Measurements from ENCODE around the gene SLC6A20.

SLC6A20 gene

DNA sequence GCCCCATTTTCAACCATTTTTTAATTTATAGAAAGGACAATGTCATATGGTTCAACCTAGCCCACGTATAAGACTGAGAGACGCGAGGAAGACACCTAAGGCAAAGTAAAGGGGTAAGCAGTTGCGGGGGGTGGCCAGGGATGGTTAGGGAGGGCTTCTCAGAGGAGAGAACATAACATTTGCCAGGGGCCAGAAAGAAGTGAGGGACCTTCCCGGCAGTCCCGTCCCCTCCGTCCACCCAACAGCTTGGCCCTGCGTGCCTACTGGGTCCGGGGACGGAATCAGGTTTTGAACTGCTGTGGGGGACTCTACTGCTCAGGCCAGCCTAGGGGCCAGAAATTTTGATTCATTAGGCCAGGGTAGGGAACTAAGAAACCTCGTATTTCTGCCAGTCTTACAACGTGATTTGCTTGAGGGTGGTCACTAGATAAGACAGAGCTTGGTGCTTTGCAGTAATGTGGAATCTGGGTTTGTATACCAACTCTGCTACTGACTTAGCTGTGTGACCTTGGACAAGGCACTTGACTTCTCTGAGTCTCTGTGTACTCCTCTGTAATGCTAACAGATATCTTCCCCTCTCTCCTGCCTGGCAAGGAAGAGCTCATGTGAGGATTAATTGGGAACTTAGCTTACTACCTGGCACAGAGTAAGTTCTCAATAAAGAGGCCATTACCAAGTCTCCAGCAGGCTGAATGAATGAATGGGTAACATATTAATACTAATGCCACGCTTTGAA, 734 bp upstream of the SLC6A20 start:
- WGBS, result 63% methylated on average over 12 of the region's 13 CpGs
- H2AFZ ChIP-seq (ENCODE audit: low read depth, low read length), result no peak overlapping the region

DNA sequence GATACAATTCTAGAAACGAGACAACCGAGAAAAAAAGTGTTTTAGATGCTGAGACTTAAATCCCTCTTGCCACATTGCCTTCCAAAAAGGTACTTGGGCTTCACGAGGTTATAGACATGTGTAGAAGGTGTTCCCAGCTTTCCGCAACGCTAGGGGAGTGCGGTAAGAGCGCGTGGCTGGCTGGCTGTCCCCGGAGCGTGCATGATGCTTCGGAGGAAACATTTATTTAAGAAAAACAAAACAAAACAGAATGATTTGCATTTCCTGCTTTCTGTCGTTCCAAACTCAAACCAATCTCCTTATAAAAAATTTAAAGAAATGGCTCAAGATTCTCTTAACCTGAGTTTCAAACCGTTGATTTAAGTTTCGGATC, 841 bp downstream of the SLC6A20 start:
- H3K9ac ChIP-seq (ENCODE audit: low read length), result peak overlapping the region; percentile 35
- H3K14ac ChIP-seq (ENCODE audit: low read length in 2 of 2), result no peak overlapping the region
- no peak overlapping the region for H4K91ac ChIP-seq (ENCODE audit: low read length)
- no peak overlapping the region for H2BK15ac ChIP-seq (ENCODE audit: low read depth, poor library complexity, severe bottlenecking)
- H3K23ac ChIP-seq (ENCODE audit: low read length in 2 of 2), result no peak overlapping the region
- no peak overlapping the region for H2BK12ac ChIP-seq (ENCODE audit: low read length in 2 of 2)
- H3K4me2 ChIP-seq (ENCODE audit: low read length, poor library complexity, severe bottlenecking), result no peak overlapping the region
- no peak overlapping the region for H2AFZ ChIP-seq (ENCODE audit: low read depth, low read length)
- H3K36me3 ChIP-seq (ENCODE audit: control insufficient read depth in 1 of 2, insufficient read depth in 2 of 2, low read depth in 1 of 2, low read length in 2 of 2), result peaks cover 0 to 2% of the 10 kb centered on the region in 2 experiments
- no peak overlapping the region for H3K4ac ChIP-seq (ENCODE audit: low read depth in 1 of 2, low read length in 2 of 2)
- no peak overlapping the region for H2BK5ac ChIP-seq (ENCODE audit: low read depth, low read length, poor library complexity, severe bottlenecking)
- peak; percentile 37 for DNase-seq
- peaks cover 84 to 91% of the 10 kb centered on the region in 2 experiments for H3K27me3 ChIP-seq (ENCODE audit: control insufficient read depth in 1 of 2, insufficient read depth in 1 of 2, low read length in 2 of 2)
- WGBS, result 19% methylated on average over 14 of the region's 14 CpGs
- no peak overlapping the region for H4K8ac ChIP-seq (ENCODE audit: low read length)
- peaks cover 1% of the 10 kb centered on the region for H3K9me3 ChIP-seq (ENCODE audit: control insufficient read depth, low read length)
- H2AK5ac ChIP-seq (ENCODE audit: low read length, severe bottlenecking), result no peak overlapping the region
- H3K4me1 ChIP-seq (ENCODE audit: control insufficient read depth, insufficient read depth, low read depth, low read length), result peaks cover 10% of the 10 kb centered on the region
- H3K4me3 ChIP-seq (ENCODE audit: insufficient read depth in 1 of 2, low read depth in 1 of 2, low read length in 2 of 2), result peak overlapping the region in 1 of 2 experiments; percentile 72
- H2BK120ac ChIP-seq (ENCODE audit: low read depth, low read length), result no peak overlapping the region
- no peaks in the 10 kb centered on the region for H3K79me1 ChIP-seq (replicated peaks; ENCODE audit: low read length, poor library complexity, severe bottlenecking)
- no peak overlapping the region for H3K18ac ChIP-seq (ENCODE audit: low read depth in 1 of 2, low read length in 2 of 2)
- no peak overlapping the region for H3K27ac ChIP-seq (ENCODE audit: low read length, poor library complexity, severe bottlenecking)

More for the DNA sequence above, 734 bp upstream of the SLC6A20 start:
- Histone ChIP-seq H3K23ac (ENCODE audit: low read length in 2 of 2) (no peak overlapping the region), H3K14ac (ENCODE audit: low read length in 2 of 2) (no peak overlapping the region), H3K79me1 (replicated peaks; ENCODE audit: low read length, poor library complexity, severe bottlenecking) (no peaks in the 10 kb centered on the region), H2BK12ac (ENCODE audit: low read length in 2 of 2) (no peak overlapping the region), H4K8ac (ENCODE audit: low read length) (no peak overlapping the region), H3K9me3 (ENCODE audit: control insufficient read depth, low read length) (no peaks in the 10 kb centered on the region), H2BK120ac (ENCODE audit: low read depth, low read length) (no peak overlapping the region), H3K36me3 (ENCODE audit: control insufficient read depth in 1 of 2, insufficient read depth in 2 of 2, low read depth in 1 of 2, low read length in 2 of 2) (peaks cover 0 to 2% of the 10 kb centered on the region in 2 experiments), H3K18ac (ENCODE audit: low read depth in 1 of 2, low read length in 2 of 2) (no peak overlapping the region), H3K27ac (ENCODE audit: low read length, poor library complexity, severe bottlenecking) (no peak overlapping the region), H2AK5ac (ENCODE audit: low read length, severe bottlenecking) (no peak overlapping the region), H3K4me2 (ENCODE audit: low read length, poor library complexity, severe bottlenecking) (no peak overlapping the region), H3K27me3 (ENCODE audit: control insufficient read depth in 1 of 2, insufficient read depth in 1 of 2, low read length in 2 of 2) (peaks cover 69 to 81% of the 10 kb centered on the region in 2 experiments), H3K4me1 (ENCODE audit: control insufficient read depth, insufficient read depth, low read depth, low read length) (peaks cover 10% of the 10 kb centered on the region), H3K4me3 (ENCODE audit: insufficient read depth in 1 of 2, low read depth in 1 of 2, low read length in 2 of 2) (peak overlapping the region in 1 of 2 experiments; percentile 72), H3K9ac (ENCODE audit: low read length) (no peak overlapping the region), H4K91ac (ENCODE audit: low read length) (no peak overlapping the region), H2BK5ac (ENCODE audit: low read depth, low read length, poor library complexity, severe bottlenecking) (no peak overlapping the region), H2BK15ac (ENCODE audit: low read depth, poor library complexity, severe bottlenecking) (no peak overlapping the region), H3K4ac (ENCODE audit: low read depth in 1 of 2, low read length in 2 of 2) (no peak overlapping the region)
- no peak for DNase-seq

DNA sequence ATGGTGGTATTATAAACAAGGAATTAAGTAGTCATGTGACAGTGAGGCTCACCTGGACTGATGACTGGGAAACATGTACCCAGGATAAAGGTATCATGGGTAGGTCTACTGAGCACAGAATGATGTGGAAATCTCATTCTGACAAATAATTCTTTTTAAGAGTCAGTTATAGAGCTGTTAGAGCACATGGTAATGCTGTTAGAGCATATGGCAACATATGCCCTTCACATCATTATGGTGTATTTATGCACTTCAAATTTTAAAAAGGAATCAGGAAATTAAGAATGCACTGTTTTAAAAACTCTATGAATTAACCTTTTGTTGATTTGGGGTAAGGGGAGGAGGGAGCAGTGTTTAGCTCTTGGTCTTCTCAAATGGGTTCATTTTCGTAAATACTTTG, 1.7 kb downstream of the SLC6A20 start:
- no peak overlapping the region for H3K9ac ChIP-seq (ENCODE audit: low read length)
- no peak overlapping the region for H2BK12ac ChIP-seq (ENCODE audit: low read length in 2 of 2)
- H3K79me1 ChIP-seq (replicated peaks; ENCODE audit: low read length, poor library complexity, severe bottlenecking), result no peaks in the 10 kb centered on the region
- no peak overlapping the region for H2BK15ac ChIP-seq (ENCODE audit: low read depth, poor library complexity, severe bottlenecking)
- no peak overlapping the region for H3K4me3 ChIP-seq (ENCODE audit: insufficient read depth in 1 of 2, low read depth in 1 of 2, low read length in 2 of 2)
- peaks cover 9% of the 10 kb centered on the region for H3K9me3 ChIP-seq (ENCODE audit: control insufficient read depth, low read length)
- H4K8ac ChIP-seq (ENCODE audit: low read length), result no peak overlapping the region
- peaks cover 0 to 2% of the 10 kb centered on the region in 2 experiments for H3K36me3 ChIP-seq (ENCODE audit: control insufficient read depth in 1 of 2, insufficient read depth in 2 of 2, low read depth in 1 of 2, low read length in 2 of 2)
- H3K27ac ChIP-seq (ENCODE audit: low read length, poor library complexity, severe bottlenecking), result no peak overlapping the region
- no peak overlapping the region for H3K23ac ChIP-seq (ENCODE audit: low read length in 2 of 2)
- no peak for DNase-seq
- no peak overlapping the region for H2AFZ ChIP-seq (ENCODE audit: low read depth, low read length)
- peaks cover 88 to 92% of the 10 kb centered on the region in 2 experiments for H3K27me3 ChIP-seq (ENCODE audit: control insufficient read depth in 1 of 2, insufficient read depth in 1 of 2, low read length in 2 of 2)
- H3K18ac ChIP-seq (ENCODE audit: low read depth in 1 of 2, low read length in 2 of 2), result no peak overlapping the region
- no CpG with 5 or more reads among the region's 1 CpG for WGBS
- H3K14ac ChIP-seq (ENCODE audit: low read length in 2 of 2), result no peak overlapping the region
- no peak overlapping the region for H2AK5ac ChIP-seq (ENCODE audit: low read length, severe bottlenecking)
- H3K4ac ChIP-seq (ENCODE audit: low read depth in 1 of 2, low read length in 2 of 2), result no peak overlapping the region
- no peak overlapping the region for H4K91ac ChIP-seq (ENCODE audit: low read length)
- H3K4me2 ChIP-seq (ENCODE audit: low read length, poor library complexity, severe bottlenecking), result no peak overlapping the region
- H2BK5ac ChIP-seq (ENCODE audit: low read depth, low read length, poor library complexity, severe bottlenecking), result no peak overlapping the region
- H2BK120ac ChIP-seq (ENCODE audit: low read depth, low read length), result no peak overlapping the region
- H3K4me1 ChIP-seq (ENCODE audit: control insufficient read depth, insufficient read depth, low read depth, low read length), result peaks cover 10% of the 10 kb centered on the region

DNA sequence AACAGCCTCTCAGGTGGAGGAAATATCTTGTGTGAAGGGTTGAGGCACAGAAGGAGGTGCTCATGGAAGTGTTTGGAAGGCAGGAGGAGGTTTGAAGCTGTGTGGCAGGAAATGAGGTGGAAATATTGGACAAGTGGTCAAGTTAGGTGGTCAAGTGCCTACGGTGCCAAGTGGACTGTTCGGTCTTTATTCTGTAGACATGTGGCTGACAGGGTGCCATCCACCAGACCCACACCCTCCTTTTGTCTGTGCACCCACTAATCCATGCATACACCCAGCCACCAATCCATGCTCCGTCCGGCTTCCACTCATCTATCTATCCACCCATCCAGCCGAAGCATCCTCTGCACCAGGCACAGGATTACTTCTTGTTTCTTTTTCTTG, 2.2 kb downstream of the SLC6A20 start:
- H3K18ac ChIP-seq (ENCODE audit: low read depth in 1 of 2, low read length in 2 of 2), result no peak overlapping the region
- H3K4me1 ChIP-seq (ENCODE audit: control insufficient read depth, insufficient read depth, low read depth, low read length), result peaks cover 10% of the 10 kb centered on the region
- no peak overlapping the region for H2BK15ac ChIP-seq (ENCODE audit: low read depth, poor library complexity, severe bottlenecking)
- no peak overlapping the region for H3K14ac ChIP-seq (ENCODE audit: low read length in 2 of 2)
- H2AFZ ChIP-seq (ENCODE audit: low read depth, low read length), result no peak overlapping the region
- no peak overlapping the region for H2BK120ac ChIP-seq (ENCODE audit: low read depth, low read length)
- H3K4me2 ChIP-seq (ENCODE audit: low read length, poor library complexity, severe bottlenecking), result no peak overlapping the region
- peaks cover 12% of the 10 kb centered on the region for H3K9me3 ChIP-seq (ENCODE audit: control insufficient read depth, low read length)
- no peak overlapping the region for H2BK5ac ChIP-seq (ENCODE audit: low read depth, low read length, poor library complexity, severe bottlenecking)
- no peak overlapping the region for H2AK5ac ChIP-seq (ENCODE audit: low read length, severe bottlenecking)
- DNase-seq, result no peak
- no peak overlapping the region for H3K23ac ChIP-seq (ENCODE audit: low read length in 2 of 2)
- 95% methylated on average over 5 of the region's 5 CpGs for WGBS
- H3K9ac ChIP-seq (ENCODE audit: low read length), result no peak overlapping the region
- peaks cover 0 to 2% of the 10 kb centered on the region in 2 experiments for H3K36me3 ChIP-seq (ENCODE audit: control insufficient read depth in 1 of 2, insufficient read depth in 2 of 2, low read depth in 1 of 2, low read length in 2 of 2)
- no peak overlapping the region for H4K91ac ChIP-seq (ENCODE audit: low read length)
- peaks cover 85 to 87% of the 10 kb centered on the region in 2 experiments for H3K27me3 ChIP-seq (ENCODE audit: control insufficient read depth in 1 of 2, insufficient read depth in 1 of 2, low read length in 2 of 2)
- H3K4ac ChIP-seq (ENCODE audit: low read depth in 1 of 2, low read length in 2 of 2), result no peak overlapping the region
- H2BK12ac ChIP-seq (ENCODE audit: low read length in 2 of 2), result no peak overlapping the region
- no peaks in the 10 kb centered on the region for H3K79me1 ChIP-seq (replicated peaks; ENCODE audit: low read length, poor library complexity, severe bottlenecking)
- H4K8ac ChIP-seq (ENCODE audit: low read length), result no peak overlapping the region
- H3K4me3 ChIP-seq (ENCODE audit: insufficient read depth in 1 of 2, low read depth in 1 of 2, low read length in 2 of 2), result no peak overlapping the region
- H3K27ac ChIP-seq (ENCODE audit: low read length, poor library complexity, severe bottlenecking), result no peak overlapping the region

Data from mesenchymal stem cell (in vitro differentiated cells and primary cell).